GM19324 (cell line): Measurements from ENCODE around the gene ARHGAP1.

Source experiments
- ATAC-seq: cut with Tn5 transposase; IDR thresholded peaks from one replicate; pipeline ENCODE4 v1.9.1; 2021; ENCODE audit warnings: mild to moderate bottlenecking, moderate library complexity; ENCODE audit not compliant: unreplicated experiment, low FRiP score

Gene ARHGAP1

DNA sequence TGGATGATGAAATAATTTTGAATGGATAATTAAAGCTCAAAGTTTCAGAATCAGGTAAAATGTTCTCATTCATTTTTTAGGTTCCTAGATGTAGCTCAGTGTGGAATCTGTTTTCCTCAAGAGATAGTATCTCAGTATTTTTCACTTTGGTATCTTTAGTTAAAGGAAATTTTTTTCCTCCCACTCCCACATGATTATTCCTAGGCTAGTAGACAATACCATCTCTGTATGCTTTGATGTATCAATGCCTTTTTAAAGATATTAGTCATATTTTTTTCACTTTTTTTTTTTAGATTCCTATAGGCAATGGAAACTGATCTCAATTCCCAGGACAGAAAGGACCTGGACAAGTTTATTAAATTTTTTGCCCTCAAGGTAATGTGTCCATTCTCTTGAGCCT lies 56.4 kb downstream of the ARHGAP1 start:
- no peak for ATAC-seq

DNA sequence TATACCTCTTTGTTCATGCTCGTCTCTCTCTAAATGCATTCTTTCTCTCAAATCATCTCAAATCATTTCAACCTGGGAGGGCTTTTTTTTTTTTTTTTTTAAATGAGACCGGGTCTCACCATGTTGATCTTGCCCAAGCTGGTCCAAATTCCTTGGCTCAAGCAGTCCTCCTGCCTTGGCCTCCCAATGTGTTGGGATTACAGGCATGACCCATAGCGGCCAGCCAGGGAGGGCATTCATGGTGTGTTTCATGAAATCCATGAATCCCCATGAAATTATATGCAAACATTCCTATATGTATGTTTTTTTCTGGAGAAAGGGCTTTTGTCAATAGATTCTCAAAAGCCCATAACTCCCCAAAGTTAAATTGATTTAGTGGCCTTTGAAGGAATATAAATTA lies 56.9 kb downstream of the ARHGAP1 start:
- no peak for ATAC-seq

DNA sequence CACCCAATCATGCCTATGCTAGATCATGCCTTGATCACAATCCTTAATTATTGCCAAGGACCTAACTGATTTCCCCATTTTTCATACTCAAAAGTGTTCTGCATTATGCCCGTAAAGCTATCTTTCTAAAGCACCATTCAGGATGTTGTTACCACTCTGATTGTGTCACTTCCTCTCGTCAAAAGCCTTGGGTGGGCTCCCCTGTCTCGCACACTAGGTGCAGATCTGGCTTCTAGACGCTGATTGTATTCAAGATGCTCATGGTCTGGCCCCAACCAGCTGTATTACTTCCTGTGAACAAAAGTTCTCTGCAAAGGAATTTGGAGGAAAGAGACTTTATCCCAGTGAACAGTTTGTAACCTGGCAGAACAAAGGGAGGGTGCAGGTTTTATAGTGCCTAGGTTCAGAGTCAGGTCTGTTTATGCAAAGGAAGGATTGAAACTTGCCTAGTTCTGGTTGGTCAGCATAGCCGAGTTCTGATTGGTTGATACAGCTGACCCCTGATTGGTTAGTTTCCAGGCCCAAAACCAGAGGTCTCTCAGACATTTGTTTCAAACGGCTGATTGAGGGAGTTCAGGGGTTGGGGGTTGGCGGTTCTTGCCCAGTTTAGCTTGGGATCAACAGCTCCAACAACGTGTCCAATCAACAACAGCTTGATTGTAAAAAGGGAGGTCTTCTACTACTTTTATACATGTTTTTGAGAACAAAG lies 57.6 kb downstream of the ARHGAP1 start:
- no peak for ATAC-seq

DNA sequence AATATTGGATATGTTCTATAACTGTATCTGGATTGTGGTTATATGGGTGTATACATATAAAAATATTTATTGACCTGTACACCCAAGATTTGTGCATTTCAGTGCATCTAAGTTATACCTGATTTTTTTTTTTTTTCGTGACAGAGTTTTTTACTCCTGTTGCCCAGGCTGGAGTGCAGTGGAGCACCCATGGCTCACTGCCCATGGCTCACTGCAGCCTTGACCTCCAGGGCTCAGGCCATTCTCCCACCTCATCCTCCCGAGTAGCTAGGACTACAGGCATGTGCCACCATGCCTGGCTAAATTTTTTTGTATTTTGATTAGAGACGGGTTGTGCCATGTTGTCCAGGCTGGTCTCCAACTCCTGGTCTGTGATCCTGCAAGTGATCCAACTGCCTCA lies 58.8 kb downstream of the ARHGAP1 start:
- no peak for ATAC-seq

DNA sequence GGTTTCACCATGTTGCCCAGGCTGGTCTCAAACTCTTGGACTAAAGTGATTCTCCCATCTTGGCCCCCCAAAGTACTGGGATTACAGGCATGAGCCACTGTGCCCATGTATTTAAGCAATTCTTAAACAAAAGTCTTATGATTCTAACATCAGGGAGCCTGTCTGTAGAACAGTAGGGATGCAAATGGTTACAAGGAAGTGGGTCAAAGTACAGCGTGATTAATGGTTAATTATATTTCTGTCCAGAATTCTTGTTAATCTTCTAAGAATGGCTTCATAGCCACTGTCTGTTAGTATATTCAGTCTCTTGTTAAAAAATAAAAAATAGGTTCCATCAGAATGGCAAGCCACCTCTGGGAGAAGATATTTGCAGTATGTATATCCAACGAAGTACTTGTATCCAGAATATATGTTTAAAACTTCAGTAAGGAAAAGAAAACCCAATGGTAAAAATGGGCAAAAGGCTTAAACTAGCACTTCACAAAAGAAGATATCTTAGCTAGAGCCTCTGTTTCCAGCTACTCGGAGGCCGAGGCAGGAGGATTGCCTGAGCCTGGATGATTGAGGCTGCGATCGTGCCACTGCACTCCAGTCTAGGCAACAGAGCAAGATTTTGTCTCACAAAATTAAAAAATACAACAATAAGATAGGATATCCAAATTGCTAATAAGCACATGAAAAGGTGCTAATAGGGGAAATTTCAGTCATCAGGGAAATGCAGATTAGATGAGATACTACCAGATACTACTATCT lies 60.2 kb downstream of the ARHGAP1 start:
- ATAC-seq: no peak

DNA sequence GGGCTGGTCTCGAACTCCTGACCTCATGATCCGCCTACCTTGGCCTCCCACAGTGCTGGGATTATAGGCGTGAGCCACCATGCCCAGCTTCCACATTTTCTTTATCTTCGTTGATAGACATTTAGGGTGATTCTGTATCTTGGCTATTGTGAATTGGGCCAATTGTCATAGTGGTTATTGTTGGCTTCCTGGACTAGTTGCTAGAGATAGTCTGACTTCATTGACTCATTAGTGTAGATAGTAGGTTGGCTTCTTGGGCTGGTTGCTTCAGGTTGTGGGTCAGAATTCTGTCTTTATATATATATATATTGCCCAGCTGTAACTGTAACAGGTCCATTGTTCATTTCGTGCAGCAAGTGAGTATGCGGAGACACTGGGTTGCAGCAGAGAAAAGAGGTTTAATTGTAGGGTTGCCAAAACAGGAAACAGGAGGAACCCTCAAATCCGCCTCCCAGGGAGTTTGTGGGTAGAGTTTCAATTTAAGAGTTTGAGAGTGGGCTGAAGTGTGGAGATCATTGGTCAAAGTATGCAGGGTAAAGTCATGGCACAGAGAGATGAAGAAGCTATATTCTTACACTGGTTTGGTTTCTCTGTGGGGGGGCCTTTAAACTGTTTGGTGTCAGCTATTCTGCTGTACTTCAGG lies 61.1 kb downstream of the ARHGAP1 start:
- no peak for ATAC-seq

DNA sequence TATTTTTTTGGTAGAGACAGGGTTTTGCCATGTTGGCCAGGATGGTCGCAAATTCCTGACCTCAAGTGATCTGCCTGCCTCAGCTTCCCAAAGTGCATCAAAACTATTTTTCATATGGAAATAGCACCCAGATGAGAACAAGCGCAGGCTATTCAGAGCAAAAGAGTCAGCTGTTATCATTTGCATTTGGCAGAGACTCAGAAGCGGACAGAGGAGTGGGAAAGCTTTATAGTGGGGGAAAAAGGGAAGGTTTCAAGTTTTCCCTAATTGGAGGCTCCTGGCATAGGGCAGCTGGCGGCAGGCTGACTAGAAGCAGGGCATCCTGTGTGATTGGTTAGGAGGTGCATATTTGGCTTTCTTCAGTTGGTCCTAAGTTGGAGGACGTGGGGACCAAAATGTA lies 62.9 kb downstream of the ARHGAP1 start:
- ATAC-seq: no peak

DNA sequence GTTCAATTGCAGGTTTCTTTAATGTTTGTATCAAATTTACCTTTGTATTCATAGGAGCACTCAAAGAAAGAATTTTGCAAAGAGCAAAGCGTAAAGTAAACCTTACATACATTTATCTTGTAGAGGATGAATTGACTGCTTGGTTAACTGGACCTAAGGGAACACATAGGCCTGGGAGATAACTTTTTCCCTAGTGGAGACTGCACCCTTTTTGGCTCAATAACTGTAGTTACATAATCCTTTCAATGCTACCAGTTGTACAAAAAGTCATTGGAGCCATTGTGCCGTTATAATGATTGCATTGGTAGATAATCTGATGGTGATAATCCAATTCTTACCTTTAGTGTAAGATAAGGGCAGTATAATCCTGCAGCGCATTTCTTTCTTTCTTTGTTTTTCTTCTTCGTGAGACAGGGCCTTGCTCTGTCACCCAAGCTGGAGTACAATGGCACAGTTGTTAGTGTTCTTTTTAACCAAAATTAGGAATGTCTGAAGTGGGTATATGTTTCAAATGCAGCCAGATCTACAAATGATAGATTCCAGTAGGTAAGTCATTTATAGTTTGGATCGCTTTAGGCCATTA lies 64.8 kb downstream of the ARHGAP1 start:
- ATAC-seq: no peak

DNA sequence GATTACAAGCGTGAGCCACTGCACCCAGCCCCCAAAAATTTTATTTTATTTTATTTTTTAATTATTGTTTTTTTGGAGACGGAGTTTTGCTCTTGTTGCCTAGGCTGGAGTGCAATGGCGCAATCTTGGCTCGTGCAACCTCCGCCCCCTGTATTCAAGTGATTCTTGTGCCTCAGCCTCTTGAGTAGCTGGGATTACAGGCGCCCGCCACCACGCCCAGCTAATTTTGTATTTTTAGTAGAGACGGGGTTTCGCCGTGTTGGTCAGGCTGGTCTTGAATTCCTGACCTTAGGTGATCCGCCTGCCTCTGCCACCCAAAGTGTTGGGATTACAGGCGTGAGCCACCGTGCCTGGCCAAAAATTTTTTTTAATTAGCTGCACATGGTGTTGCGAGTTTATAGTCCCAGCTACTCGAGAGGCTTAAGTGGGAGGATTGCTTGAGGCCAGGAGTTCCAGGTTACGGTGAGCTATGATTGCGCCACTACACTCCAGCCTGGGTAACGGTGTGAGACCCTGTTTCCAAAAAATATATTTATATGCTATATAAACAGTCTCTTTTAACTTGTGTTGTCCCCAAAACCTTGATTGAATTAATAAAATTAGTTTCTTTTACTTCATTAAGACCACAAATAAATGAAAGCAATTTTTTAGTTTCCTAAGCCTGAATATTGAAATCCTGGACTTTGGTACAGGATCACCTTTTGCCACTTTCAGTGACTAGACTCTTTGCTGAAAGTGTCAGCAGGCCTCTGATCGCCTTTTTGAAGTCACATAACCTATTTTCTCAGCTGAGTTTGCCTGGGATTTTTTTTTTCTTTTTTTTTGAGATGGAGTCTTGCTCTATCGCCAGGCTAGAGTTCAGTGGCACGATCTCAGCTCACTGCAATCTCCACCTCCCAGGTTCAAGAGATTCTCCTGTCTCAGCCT lies 66.9 kb downstream of the ARHGAP1 start:
- no peak for ATAC-seq

DNA sequence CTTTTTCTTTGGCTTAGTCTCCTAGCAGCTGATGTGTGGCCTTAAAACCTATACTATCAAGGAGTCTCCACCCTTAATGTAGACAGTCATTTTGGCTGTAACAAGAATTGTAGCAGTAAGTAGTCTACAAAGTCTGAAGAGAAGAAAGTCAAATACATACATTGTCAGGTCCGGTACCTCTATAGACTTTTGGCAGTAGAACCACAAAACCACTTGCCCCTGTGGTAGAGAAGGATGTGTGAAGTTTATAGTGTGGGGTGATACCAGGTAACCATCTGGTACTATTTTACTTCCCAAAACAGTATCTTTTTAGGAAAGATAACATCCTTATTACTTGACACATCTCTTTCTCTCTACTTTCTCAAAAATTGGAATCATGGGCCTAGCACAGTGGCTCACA lies 67.9 kb downstream of the ARHGAP1 start:
- ATAC-seq: no peak

DNA sequence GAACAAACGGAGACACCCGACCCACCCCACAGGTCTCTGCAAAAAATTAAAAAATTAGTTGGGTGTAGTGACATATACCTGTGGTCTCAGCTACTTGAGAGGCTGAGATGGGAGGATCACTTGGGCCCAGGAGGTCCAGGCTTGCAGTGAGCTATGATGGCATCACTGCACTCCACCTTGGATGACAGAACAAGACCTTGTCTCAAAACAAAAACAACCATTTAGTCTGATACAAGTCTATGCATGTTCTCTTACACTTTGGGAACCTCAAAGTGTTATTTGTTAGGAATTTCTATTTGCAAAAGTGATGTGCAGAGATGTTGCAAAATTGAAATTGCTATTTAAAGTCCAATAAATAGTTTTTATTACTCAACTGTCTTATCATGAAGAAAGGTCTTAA lies 68.7 kb downstream of the ARHGAP1 start:
- no peak for ATAC-seq

DNA sequence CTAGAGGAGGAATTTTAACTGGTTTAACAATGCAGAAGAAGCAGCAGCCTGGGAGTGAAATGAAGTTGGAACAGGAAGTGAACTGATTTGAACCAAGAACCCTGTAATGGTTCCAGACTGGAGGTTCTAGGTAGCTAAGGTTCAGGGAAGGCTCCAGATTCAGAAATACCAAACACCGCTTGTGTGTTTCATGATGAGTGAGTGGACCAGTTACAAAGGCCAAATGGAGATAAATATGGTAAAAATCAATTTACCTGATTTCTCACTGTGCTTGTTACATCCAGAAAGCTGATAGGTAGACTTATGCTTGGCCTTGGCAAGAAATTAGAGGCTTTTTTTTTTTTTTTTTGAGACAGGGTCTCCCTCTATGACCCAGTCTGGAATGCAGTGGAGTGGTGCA lies 70.2 kb downstream of the ARHGAP1 start:
- no peak for ATAC-seq

DNA sequence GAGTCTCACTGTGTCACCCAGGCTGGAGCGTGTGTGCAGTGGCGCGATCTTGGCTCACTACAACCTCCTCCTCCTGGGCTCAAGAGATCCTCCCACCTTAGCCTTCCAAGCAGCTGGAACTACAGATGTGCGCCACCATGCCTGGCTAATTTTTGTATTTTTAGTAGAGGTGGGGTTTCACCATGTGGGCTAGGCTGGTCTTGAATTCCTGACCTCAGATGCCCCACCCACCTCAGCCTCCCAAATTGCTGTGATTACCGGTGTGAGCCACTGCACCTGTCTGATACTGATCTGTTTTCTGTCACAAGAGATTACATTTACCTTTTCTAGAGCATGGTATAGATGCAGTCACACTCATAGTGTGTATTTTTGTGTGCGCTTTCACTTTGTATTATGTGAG lies 71.5 kb downstream of the ARHGAP1 start:
- no peak for ATAC-seq
